Tibial nerve (tissue), 4 donors: ENCODE data around the gene TOMM20. TPM values are rescaled to one million over a fixed set of nuclear protein-coding genes. Genes with fewer than 3 reads are reported as not detected.

Experiments used
- DNase-seq, 2 donors: peaks; one replicate each; pipeline ENCODE4 v3.0.0-alpha.2; 2019; ENCODE audit warnings: low spot score in 2 of 2
- H3K27ac ChIP-seq, 4 donors: fragments of 200-600 bp; sonication (generic) in 3 of 4; one replicate each; pipeline ENCODE4 v1.5.1; 2017 to 2019; ENCODE audit warnings: mild to moderate bottlenecking in 1 of 4
- H3K27me3 ChIP-seq, 2 donors: fragments of 200-600 bp; sonication (generic) in 1 of 2; one replicate each; pipeline versions ENCODE4 v1.5.1 to v1.6.0; 2017 to 2019
- H3K36me3 ChIP-seq, 3 donors: fragments of 200-600 bp; sonication (generic); one replicate each; pipeline ENCODE4 v1.5.1; 2018 to 2019
- H3K4me1 ChIP-seq, 4 donors: fragments of 200-600 bp; sonication (generic) in 3 of 4; one replicate each; pipeline ENCODE4 v1.5.1; 2017 to 2019
- H3K4me3 ChIP-seq, 4 donors: fragments of 200-600 bp; sonication (generic) in 3 of 4; one replicate each; pipeline ENCODE4 v1.5.1; 2017 to 2019; ENCODE audit warnings: mild to moderate bottlenecking in 1 of 4, moderate library complexity in 1 of 4
- H3K9me3 ChIP-seq, 4 donors: fragments of 200-600 bp; sonication (generic) in 3 of 4; one replicate each; pipeline ENCODE4 v1.5.1; 2017 to 2019
- EP300 ChIP-seq, 2 donors: sonication (generic); formaldehyde crosslinking; IDR thresholded peaks; one replicate each; pipeline ENCODE4 v1.6.1; 2017; ENCODE audit warnings: antibody characterized with exemption in 2 of 2, mild to moderate bottlenecking in 1 of 2
- POLR2A ChIP-seq, 2 donors: fragments of 450-650 bp; IDR thresholded peaks; one replicate each; pipeline ENCODE4 v1.6.1; 2017; ENCODE audit warnings: antibody characterized with exemption in 2 of 2, mild to moderate bottlenecking in 2 of 2, moderate library complexity in 2 of 2
- WGBS, 2 donors: methylation state at CpG; one replicate each; pipeline ENCODE4 v1.1.5; 2018; 5-methylcytosine and 5-hydroxymethylcytosine counted together
- small RNA-seq: library from RNA; depleted of rRNA; stranded (forward); fragments of <200 nt; gene quantifications from one replicate; pipeline ENCODE3, GENCODE V24; 2016
- total RNA-seq, 4 donors: library from RNA; depleted of rRNA; stranded (reverse); fragments of >200 nt; gene quantifications; one replicate each; pipeline ENCODE4 v1.1.0, GENCODE V29; 2016
- TF ChIP-seq, protein P1 (sequence below), 5 experiments: fragments of 200-600 bp in 3 of 5; fragments of 450-650 bp in 2 of 5; sonication (generic) in 3 of 5; IDR thresholded peaks; one replicate each; pipeline ENCODE4 v1.5.1; 2016 to 2019; ENCODE audit warnings: antibody characterized with exemption in 5 of 5, mild to moderate bottlenecking in 3 of 5, moderate library complexity in 2 of 5

Gene TOMM20
- total RNA-seq, 4 donors from 2014 or later, result 57.6 to 105 (median 83.1) TPM

DNA sequence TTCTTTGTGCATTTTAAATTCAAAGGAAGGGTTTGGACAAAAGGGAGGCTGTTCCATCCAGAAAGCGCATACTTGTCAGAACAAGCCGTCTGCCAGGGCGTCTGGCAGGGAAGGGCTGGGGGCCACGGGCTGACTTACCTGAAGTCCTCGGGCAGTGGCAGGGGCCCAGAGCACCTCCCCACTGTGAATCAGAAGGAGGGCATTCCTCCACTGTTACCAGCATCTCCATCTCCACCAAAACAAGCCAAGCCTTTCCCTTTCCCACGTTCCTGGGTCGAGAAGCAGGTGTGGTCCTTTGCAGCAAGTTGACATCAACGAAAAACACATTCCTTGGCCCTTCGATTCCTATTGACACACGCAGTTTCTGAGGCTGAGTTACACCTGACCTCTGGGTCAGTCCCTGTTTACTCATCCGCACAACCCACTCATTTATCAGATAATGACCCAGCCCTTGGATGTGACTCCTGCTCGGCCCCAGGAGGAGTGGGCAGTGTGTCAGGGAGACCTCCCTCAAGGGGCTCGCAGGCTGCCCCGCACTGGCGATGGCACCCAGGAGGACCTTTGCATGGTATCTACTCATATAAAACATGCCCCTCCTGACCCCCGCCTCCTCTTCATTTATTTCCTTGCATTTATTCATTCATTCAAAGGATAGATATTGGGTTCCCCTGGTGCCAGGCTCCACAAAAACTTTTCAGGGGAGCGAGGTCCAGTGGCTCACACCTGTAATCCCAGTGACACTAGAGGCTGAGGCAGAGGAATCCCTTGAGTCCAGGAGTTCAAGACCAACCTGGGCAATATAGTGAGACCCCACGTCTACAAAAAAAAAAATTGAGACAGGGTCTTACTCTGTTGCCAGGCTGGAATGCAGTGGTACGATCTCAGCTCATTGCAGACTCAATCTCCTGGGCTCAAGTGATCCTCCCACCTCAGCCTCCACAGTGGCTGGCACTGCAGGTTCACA is 60.2 kb downstream of the TOMM20 start:
- H3K4me1 ChIP-seq, result peaks cover 0 to 40% (median 15%) of the 10 kb centered on the region in 4 donors
- H3K36me3 ChIP-seq, result no peaks in the 10 kb centered on the region
- H3K27ac ChIP-seq, result peak overlapping the region in 3 of 4 donors; percentile 67 to 83 (median 80)
- TF ChIP-seq, protein P1, sequence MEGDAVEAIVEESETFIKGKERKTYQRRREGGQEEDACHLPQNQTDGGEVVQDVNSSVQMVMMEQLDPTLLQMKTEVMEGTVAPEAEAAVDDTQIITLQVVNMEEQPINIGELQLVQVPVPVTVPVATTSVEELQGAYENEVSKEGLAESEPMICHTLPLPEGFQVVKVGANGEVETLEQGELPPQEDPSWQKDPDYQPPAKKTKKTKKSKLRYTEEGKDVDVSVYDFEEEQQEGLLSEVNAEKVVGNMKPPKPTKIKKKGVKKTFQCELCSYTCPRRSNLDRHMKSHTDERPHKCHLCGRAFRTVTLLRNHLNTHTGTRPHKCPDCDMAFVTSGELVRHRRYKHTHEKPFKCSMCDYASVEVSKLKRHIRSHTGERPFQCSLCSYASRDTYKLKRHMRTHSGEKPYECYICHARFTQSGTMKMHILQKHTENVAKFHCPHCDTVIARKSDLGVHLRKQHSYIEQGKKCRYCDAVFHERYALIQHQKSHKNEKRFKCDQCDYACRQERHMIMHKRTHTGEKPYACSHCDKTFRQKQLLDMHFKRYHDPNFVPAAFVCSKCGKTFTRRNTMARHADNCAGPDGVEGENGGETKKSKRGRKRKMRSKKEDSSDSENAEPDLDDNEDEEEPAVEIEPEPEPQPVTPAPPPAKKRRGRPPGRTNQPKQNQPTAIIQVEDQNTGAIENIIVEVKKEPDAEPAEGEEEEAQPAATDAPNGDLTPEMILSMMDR (IDR thresholded peaks at IDR 0.05), result no peak
- no peak for TF ChIP-seq EP300 (IDR thresholded peaks at IDR 0.05)
- 71 to 77% methylated on average over 19 of the region's 19 CpGs for WGBS, 2 donors
- H3K9me3 ChIP-seq, result no peaks in the 10 kb centered on the region
- no peak for DNase-seq
- H3K4me3 ChIP-seq, result no peak overlapping the region
- no peaks in the 10 kb centered on the region for H3K27me3 ChIP-seq

- no peaks in the 10 kb centered on the region for H3K9me3 ChIP-seq
- no peak overlapping the region for H3K4me3 ChIP-seq
- no peaks in the 10 kb centered on the region for H3K27me3 ChIP-seq
- H3K4me1 ChIP-seq, result peaks cover 0 to 42% (median 15%) of the 10 kb centered on the region in 4 donors
- WGBS, 2 donors, result 45 to 49% methylated on average over 10 to 12 of the region's 12 CpGs
- peak; percentile 52 to 75 for DNase-seq
- peak in 1 of 2 donors; percentile 71 for TF ChIP-seq EP300 (IDR thresholded peaks at IDR 0.05)
- TF ChIP-seq, protein P1 (IDR thresholded peaks at IDR 0.05), result no peak
- H3K36me3 ChIP-seq, result no peaks in the 10 kb centered on the region
- H3K27ac ChIP-seq, result peak overlapping the region in 3 of 4 donors; percentile 67 to 83 (median 80)
These were observed 61.1 kb downstream of the TOMM20 start for GRCh38 chr1:235067396-235068157.

GRCh38 chr1:235063068-235063765 is 65.4 kb downstream of the TOMM20 start:
- TF ChIP-seq EP300 (IDR thresholded peaks at IDR 0.05), result no peak
- TF ChIP-seq, protein P1 (IDR thresholded peaks at IDR 0.05), result no peak
- TF ChIP-seq POLR2A (IDR thresholded peaks at IDR 0.05), result no peak
- peak overlapping the region in 1 of 4 donors; percentile 28 for H3K27ac ChIP-seq
- no peak for DNase-seq

DNA sequence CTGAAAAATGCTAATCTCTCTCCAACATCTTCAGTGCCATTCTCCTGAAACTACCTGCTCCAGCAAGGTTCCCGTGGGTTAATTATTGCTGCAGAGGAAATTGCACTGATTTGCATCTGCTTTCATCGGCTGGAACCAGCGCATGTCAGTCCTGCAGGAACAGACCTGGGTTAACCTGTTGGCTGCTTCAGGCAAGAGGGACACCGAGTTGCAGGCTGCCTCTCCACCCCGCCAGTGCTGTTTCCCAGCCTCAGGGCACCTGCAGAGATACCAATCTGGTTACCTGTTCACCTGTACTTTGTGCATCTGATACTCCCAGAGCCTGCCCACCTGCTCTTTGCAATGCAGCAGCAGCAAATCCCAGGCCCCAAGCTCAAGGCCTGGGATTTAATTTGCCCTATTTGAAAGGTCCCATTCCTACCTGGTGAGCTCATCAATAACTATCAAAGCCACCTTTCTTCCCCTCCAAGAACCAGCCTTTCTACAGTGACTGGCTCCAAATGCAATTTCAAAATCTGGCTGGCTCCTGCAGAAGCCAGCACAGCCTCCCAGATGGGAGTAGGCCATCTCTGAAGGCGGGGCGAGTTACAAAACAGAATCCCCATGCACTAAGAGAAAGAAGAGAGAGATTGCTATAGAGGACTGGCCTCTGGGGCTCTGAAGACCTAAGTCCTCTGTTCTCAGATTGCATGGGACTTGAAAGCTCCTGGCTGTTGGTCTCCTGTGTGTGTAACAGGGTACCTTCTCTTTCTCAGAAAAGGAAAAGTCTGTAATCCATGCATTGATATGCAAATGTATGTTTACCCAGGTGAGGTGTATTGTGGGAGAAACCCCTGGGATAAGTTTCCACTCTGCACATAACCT is 67.8 kb downstream of the TOMM20 start:
- H3K4me3 ChIP-seq, result no peak overlapping the region
- WGBS, 2 donors, result 56 to 60% methylated on average over 7 of the region's 7 CpGs
- H3K27ac ChIP-seq, result no peak overlapping the region
- no peaks in the 10 kb centered on the region for H3K36me3 ChIP-seq
- no peak for TF ChIP-seq EP300 (IDR thresholded peaks at IDR 0.05)
- TF ChIP-seq POLR2A (IDR thresholded peaks at IDR 0.05), result no peak
- TF ChIP-seq, protein P1 (IDR thresholded peaks at IDR 0.05), result no peak
- H3K27me3 ChIP-seq, result no peaks in the 10 kb centered on the region
- DNase-seq, result no peak
- no peaks in the 10 kb centered on the region for H3K9me3 ChIP-seq
- H3K4me1 ChIP-seq, result peaks cover 0 to 18% (median 7%) of the 10 kb centered on the region in 4 donors

More at GRCh38 chr1:235063068-235063765, 65.4 kb downstream of the TOMM20 start:
- no peaks in the 10 kb centered on the region for H3K27me3 ChIP-seq
- no peak overlapping the region for H3K4me3 ChIP-seq
- no peaks in the 10 kb centered on the region for H3K36me3 ChIP-seq
- WGBS, 2 donors, result 70 to 73% methylated on average over 8 to 9 of the region's 9 CpGs
- peaks cover 0 to 30% (median 18%) of the 10 kb centered on the region in 4 donors for H3K4me1 ChIP-seq
- no peaks in the 10 kb centered on the region for H3K9me3 ChIP-seq

Small RNAs within 50 kb of the gene (small RNA-seq; reads per million reads assigned to genes)
- gene AL732292.1 (not detected), gene SNORA14B (4.4 reads per million, percentile 82 among the genes with 10 or more reads in this experiment)

Other genes with a start within 250 kb of the TOMM20 start
- gene RBM34, start 32.4 kb upstream of the TOMM20 start, total RNA-seq, result 10 to 100 TPM; 47.4 to 92.5 (median 51.2) TPM
- gene ARID4B, start 199.3 kb upstream of the TOMM20 start, total RNA-seq, result 10 to 100 TPM; 41.6 to 58.8 (median 46.8) TPM
- gene GGPS1, start 199.7 kb upstream of the TOMM20 start, total RNA-seq, result 10 to 100 TPM; 12.9 to 26.2 (median 15.7) TPM
- gene TBCE, start 238.6 kb upstream of the TOMM20 start, total RNA-seq, result 10 to 100 TPM; 19.3 to 33.9 (median 26.8) TPM